RWPE1 (cell line): Measurements from ENCODE around the gene COX19.
"Not testable (repeated sequence)": the region's sequence is repeated elsewhere in the genome, so short reads cannot be mapped to it uniquely, and the experiment has no call there.

ENCODE experiments used
- CTCF ChIA-PET: fragments of 350-600 bp; sonication (Branson Sonifier 250); formaldehyde crosslinking; extraction: SDS; loops from one replicate; lab custom pipeline; 2021; lab: Yijun Ruan, JAX
- POLR2A ChIA-PET: fragments of 400-600 bp; formaldehyde crosslinking; extraction: SDS; loops from one replicate; lab custom pipeline; 2020; ENCODE audit warnings: antibody characterized with exemption; ENCODE audit not compliant: low non-redundant PET; lab: Yijun Ruan, JAX
- DNase-seq: peaks from one replicate; pipeline ENCODE4 v3.0.0; 2012; ENCODE audit warnings: low spot score
- H3K27ac ChIP-seq: fragments of 450-650 bp; 2 replicates; pipeline ENCODE4 v1.5.1; 2017
- CTCF ChIP-seq: fragments of 450-650 bp; conservative IDR thresholded peaks from 2 replicates; pipeline ENCODE4 v1.5.1; 2017; ENCODE audit warnings: low read depth, mild to moderate bottlenecking

The COX19 gene

GRCh38 chr7:925601-926000, 49.7 kb downstream of the COX19 start:
- no peak overlapping the region for H3K27ac ChIP-seq
- no peak for DNase-seq
- CTCF ChIA-PET = no interaction called here
- POLR2A ChIA-PET = no interaction called here
- no peak for TF ChIP-seq CTCF

GRCh38 chr7:924541-925231, 50.7 kb downstream of the COX19 start:
- H3K27ac ChIP-seq = no peak overlapping the region
- DNase-seq = no peak
- CTCF ChIA-PET = interaction anchor here (0.6 kb wide), 1 partner anchor 139 kb away, joined by 4 read pairs; no protein-coding TSS in a partner anchor
- POLR2A ChIA-PET = interaction anchor here (0.7 kb wide), 1 partner anchor 10 kb away, joined by 3 read pairs; no protein-coding TSS in a partner anchor
- no peak for TF ChIP-seq CTCF

GRCh38 chr7:924042-924441, 51.3 kb downstream of the COX19 start:
- DNase-seq, POLR2A ChIA-PET, H3K27ac ChIP-seq, CTCF ChIA-PET: not testable (repeated sequence)

GRCh38 chr7:923108-924041, 52.0 kb downstream of the COX19 start:
- DNase-seq = no peak
- CTCF ChIA-PET = no interaction called here
- TF ChIP-seq CTCF = no peak
- POLR2A ChIA-PET = no interaction called here
- H3K27ac ChIP-seq = no peak overlapping the region

- no peak for TF ChIP-seq CTCF
- no peak for DNase-seq
- ChIA-PET CTCF (no interaction called here), POLR2A (no interaction called here)
- H3K27ac ChIP-seq = no peak overlapping the region
These were observed 52.8 kb downstream of the COX19 start for GRCh38 chr7:922334-923107.

GRCh38 chr7:921581-922333, 53.6 kb downstream of the COX19 start:
- no peak for TF ChIP-seq CTCF
- DNase-seq = no peak
- H3K27ac ChIP-seq = no peak overlapping the region
- ChIA-PET POLR2A (no interaction called here), CTCF (no interaction called here)
